Amygdala (tissue), 56 donors: ENCODE data around the gene ATP13A2.

Source experiments
- DNase-seq, 56 donors: peaks; one replicate each; lab custom pipeline; 2025; lab: John Stamatoyannopoulos, UW

Gene ATP13A2

DNA sequence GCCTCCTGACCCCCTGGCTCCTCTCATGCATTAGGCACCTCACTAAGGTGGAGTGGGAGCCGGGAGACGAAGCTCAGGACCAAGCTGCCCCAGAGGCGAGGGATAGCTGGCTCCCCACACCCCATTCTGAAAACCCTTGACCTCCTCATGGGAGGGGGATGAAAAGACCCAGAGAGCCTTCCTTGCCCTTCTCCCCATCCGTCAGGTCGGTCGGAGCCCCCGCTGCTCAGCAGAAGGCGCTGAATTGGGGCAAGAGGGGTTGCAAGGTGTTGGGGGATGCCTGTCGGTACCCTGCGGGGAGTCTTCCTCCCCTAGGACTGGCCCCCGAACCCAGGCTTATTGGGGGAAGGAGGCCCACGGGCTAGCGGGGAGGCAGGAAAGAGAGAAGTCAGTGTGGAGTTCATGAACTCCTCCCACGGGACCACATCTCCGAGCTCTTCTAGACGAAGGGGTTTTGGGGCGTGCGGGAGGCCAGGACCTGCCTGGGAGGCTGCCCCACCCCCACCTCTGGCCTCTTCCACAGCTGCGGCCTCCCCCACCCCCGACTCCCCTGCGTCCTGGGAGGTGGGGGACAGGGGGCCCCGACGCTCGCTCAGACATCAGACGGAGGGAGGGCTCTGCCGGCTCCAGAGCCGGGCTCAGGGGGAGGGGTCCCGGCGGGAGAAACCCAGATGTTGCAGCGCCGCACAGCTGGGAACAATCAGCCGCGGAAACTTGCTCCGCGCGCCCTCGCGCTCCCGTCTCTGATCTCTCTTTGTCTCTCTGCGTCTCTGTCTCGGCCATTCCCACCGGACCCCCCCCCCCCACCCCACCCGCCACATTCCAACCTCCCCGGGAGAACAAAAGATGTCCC is 32.0 kb downstream of the ATP13A2 start:
- no peak for DNase-seq

GRCh38 chr1:16978567-16979474 is 32.9 kb downstream of the ATP13A2 start:
- peak in 2 of 56 donors; percentile 13 to 28 for DNase-seq

DNA sequence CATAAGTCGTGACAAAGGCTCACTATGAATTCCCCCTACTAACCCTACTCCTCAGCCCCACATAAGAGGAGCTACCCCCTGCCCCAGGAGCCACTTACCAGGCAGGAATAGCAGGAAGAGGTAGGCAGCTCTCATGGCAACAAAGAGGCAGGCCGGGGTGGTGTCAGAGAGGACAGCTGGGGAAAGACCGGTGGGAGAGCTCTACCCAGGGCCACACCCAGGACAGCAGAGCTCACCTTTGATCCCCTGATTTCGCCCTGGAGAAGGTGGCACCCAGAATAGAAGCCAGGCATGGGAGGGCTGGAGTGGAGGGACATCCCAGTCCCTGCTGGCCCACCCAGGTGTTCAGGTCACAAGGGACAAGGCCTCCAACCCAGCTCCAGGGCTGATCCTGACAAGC is 33.6 kb downstream of the ATP13A2 start:
- DNase-seq: no peak

- DNase-seq: no peak
Measured at GRCh38 chr1:16977377-16977776, 34.4 kb downstream of the ATP13A2 start.

DNA sequence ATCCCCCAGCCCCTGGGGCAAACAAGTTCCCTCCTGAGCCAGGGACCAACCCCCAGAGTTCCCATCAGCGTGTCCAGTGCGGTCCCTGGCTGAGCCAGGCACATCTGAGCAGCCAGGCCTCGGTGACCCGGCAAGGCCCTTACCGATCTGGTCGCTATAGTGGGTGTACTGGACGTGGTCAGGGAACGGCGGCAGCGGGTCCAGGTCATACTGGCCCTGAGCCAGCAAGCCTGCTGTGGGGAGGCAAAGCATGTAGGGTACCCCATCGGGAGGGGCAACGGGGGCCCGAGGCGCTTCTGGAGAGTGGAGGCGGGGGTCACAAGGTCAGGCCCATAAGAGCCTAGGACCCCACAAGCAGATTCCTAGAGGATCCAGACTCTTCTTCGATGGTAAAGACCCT is 34.8 kb downstream of the ATP13A2 start:
- peak in 1 of 56 donors; percentile 26 for DNase-seq

DNA sequence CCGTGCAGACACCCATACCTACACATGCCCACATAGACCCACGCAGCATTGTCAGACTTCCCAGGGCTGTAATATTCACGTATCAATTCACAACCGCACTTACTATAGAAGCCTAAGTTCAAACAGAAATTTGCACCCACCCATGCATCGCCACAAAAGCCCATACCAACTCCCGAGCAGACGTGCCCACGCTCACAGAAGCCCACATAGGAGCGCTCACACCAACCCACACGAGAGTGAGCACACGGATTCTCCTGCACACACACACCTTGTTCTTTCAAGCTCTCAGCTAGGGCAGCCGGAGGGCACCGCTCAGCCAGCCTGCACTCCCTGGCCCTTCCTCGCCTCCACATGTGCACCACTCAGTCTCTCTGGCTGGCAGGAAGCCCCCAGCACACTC is 35.9 kb downstream of the ATP13A2 start:
- no peak for DNase-seq

DNA sequence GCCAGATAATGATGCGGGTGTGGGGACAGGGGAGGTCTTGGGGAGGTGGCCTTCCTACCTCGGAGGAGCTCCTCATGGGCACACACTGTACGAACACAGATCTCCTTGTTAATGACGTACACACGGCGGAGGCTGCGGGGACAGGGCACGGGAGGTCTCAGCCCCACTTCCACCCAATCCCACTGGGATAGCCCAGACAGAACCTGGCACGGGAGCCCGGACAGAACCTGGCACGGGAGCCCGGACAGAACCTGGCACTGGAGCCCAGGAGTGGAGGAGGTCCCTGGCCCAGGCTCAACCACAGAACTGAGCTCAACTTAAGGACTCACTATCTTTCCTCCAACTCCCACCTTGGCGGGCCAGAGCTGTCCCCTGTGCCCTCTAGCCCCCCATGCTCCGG is 36.5 kb downstream of the ATP13A2 start:
- peak in 1 of 56 donors; percentile 8 for DNase-seq

- DNase-seq: no peak
Measured at GRCh38 chr1:16973215-16973614, 38.5 kb downstream of the ATP13A2 start.

GRCh38 chr1:16972189-16972895 is 39.4 kb downstream of the ATP13A2 start:
- no peak for DNase-seq

- DNase-seq: no peak
Measured at GRCh38 chr1:16971341-16972188, 40.2 kb downstream of the ATP13A2 start.

DNA sequence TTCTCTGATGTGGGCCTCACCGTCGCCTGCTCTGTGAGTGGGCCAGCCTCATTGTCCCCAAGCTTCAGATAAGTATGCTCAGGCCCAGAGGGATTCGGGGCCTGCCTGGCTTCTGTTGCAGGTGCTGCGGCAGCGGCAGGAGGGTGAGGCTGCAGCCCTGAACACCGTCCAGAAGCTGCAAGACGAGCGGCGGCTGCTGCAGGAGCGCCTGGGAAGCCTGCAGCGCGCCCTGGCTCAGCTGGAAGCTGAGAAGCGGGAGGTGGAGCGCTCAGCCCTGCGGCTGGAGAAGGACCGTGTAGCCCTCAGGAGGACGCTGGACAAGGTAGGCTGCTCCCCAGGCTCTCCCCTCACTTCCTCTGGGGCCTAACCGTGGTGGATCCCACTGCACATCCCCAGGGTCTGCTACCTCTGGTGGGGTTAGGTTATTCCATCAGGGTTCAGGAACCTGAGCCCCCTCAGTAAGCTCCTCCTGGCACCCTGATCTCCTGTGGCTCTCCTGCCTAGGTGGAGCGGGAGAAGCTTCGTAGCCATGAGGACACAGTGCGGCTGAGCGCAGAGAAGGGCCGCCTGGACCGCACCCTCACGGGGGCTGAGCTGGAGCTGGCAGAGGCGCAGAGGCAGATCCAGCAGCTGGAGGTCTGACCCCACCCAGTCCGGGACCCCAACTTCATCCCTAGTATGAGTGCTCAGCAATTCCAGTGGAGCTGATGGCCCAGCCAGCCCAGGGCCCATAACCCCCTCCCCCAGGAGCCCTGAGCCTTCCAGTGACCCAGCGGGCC is 41.4 kb downstream of the ATP13A2 start:
- no peak for DNase-seq

- no peak for DNase-seq
Measured at GRCh38 chr1:16969651-16970050, 42.1 kb downstream of the ATP13A2 start.

DNA sequence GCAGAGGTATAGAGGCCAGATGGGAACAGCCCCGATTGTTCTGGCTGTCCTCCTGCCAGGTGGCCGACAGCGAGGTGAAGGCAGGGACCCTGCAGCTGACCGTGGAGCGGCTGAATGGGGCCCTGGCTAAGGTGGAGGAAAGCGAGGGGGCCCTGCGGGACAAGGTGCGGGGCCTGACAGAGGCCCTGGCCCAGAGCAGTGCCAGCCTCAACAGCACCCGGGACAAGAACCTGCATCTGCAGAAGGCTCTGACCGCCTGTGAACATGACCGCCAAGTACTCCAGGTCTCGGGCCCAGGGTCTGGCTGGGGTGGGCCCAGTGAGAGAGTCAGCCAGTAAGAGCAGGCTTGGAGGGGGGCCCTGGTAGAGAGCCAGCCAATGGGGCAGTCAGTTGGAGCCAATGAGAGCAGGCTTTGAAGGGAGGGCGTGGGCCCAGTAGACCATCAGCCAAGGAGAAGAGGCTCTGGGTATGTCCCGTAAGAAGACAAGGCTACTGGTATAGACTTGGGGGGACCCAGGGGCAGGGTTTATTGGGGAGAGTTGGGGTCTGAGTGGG is 42.6 kb downstream of the ATP13A2 start:
- no peak for DNase-seq

GRCh38 chr1:16968372-16968771 is 43.4 kb downstream of the ATP13A2 start:
- DNase-seq: no peak

DNA sequence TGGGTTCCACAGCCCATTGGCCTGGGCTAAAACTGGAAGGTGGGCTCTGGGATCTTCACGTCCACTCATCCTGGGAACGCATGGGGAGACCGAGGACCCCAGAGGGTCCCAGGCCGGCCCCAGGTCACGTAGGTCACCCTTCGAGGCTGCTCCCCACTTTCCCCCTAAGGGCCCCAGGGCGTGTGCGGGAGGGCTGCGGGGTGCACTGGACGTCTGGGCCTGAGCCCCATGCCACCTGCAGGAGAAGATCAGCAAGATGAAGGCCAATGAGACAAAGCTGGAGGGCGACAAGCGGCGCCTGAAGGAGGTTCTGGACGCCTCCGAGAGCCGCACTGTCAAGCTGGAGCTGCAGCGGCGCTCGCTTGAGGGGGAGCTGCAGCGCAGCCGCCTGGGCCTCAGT is 43.8 kb downstream of the ATP13A2 start:
- DNase-seq: no peak

DNA sequence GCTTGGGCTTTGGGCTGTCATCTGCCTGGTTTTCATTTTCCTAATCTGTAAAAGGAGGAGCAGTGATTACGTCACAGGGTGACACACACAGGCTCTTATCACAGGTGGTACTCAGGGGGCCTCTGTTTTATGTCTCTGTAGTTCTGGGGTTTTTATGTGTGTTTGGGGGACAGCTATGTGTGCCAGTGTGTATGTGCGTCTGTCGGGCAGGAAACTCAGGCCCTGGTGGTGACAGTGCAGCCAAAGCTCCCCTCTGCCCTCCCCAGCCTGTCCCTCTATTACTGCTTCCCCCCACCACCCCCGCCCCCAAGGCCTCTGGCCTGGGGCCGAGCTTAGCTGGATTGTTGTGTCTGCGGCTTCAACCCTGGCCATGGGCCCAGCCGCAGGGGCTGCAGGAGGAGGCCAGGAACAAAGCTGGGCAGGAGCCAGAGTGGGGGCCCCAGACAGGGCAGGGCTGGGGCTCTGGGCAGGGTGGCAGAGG is 44.6 kb downstream of the ATP13A2 start:
- peak in 27 of 56 donors; percentile 6 to 57 (median 22) for DNase-seq

- no peak for DNase-seq
Measured at GRCh38 chr1:16966282-16966681, 45.4 kb downstream of the ATP13A2 start.

- DNase-seq: no peak
Measured at GRCh38 chr1:16965486-16966067, 46.2 kb downstream of the ATP13A2 start.
